Lung microvascular endothelial cell (primary cell): ENCODE measurements around the gene SLC15A1. TPM values are rescaled to one million over a fixed set of nuclear protein-coding genes. Genes with fewer than 3 reads are reported as not detected.
"Not testable (repeated sequence)": the region's sequence is repeated elsewhere in the genome, so short reads cannot be mapped to it uniquely, and the experiment has no call there.

Source experiments
- DNase-seq, 2 donors: peaks; one replicate each; pipeline versions ENCODE4 v3.0.0 to v3.0.0-alpha.2; 2010; ENCODE audit warnings: low read depth in 2 of 2
- total RNA-seq: library from RNA; depleted of rRNA; stranded (reverse); fragments of >200 nt; gene quantifications from 2 replicates; pipeline ENCODE4 v1.2.1, GENCODE V29; 2014

The SLC15A1 gene
- total RNA-seq, 1 donor from 2014 or later, result not detected

DNA sequence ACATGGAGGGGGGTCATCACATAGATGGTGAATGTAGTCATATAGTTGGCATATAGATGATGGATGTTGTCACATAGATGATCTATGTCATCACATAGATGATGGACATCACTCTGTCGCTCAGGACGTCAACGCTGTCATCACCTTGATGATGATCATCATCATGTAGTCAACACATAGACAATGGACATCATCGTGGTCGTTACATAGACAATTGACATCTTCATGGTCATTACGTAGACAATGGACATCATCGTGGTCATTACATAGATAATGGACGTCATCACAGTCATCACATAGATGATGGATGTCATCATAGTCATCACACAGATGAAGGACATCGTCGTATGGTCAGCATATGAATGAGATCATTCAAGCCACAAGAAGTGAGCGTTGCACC, 28.6 kb upstream of the SLC15A1 start:
- no peak for DNase-seq

DNA sequence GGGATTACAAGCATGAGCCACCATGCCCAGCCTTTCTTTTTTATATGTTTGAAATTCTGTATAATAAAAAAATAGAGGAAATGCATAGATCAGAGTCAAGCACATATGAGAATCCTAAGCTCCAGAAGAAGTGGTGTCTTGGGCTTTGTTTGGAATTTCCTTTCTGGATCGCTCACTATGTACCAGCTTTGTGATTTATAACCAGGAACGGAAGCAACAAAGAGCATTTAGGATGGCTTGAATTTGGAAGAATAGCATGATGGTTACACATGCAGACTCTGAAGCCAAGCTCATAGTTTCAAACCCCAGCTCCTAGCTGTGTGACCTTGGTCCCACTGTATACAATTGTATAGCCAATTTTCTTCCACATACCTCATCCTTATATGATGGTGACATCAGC, 28.0 kb upstream of the SLC15A1 start:
- peak in 1 of 2 donors; percentile 51 for DNase-seq

DNA sequence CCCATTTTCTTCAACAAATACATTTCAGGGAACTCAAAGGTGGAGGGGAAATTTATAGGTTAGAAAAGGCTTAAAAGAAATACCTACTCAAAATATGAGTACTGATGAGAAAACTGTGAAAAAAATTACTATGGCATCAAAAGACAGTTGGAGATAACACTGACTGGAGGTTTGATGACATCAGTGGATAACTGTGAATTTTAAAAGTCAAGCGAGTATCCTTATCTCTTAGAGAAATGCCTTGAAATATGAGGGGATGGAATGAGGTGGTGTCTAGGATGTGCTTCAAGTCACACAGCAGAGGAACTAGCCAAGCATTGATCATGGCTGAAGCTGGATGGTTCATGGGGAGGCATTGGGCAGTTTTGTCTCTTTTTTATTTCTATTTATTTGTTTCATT, 27.2 kb upstream of the SLC15A1 start:
- no peak for DNase-seq

DNA sequence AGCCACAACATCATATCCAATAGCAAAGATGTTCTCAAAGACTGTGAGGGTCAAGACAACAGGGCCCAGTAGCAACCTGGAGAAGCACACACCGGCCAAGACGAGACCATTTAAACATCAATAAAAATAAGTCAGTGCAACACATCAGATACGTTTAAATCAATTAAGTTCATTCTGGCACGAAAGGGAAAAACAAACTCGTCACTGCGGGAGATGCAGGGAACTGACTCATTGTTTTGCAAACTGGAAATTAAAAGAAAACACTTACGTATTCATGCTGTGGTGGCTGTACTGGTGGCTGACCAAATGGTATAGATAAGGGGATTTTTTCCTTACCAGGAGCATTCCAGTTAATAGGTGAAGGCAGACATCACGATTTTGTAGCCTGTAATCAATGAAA, 26.3 kb upstream of the SLC15A1 start:
- DNase-seq, result peak; percentile 49 to 84

DNA sequence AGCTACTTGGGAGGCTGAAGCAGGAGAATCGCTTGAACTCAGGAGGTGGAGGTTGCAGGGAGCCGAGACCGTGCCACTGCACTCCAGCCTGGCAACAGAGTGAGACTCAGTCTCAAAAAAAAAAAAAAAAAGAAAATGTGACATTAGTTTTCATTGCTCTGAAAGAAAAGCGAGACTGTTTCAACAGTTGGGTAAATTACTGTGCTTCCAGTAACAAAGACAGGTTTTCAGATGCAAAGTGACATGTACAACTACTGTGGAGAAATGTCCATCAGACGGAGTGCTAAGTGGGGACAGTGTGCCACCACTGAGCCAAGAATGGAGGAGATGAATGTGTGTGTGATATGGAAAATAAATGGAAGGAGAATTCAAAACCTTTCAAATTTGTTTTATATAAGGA, 24.2 kb upstream of the SLC15A1 start:
- DNase-seq, result no peak

DNA sequence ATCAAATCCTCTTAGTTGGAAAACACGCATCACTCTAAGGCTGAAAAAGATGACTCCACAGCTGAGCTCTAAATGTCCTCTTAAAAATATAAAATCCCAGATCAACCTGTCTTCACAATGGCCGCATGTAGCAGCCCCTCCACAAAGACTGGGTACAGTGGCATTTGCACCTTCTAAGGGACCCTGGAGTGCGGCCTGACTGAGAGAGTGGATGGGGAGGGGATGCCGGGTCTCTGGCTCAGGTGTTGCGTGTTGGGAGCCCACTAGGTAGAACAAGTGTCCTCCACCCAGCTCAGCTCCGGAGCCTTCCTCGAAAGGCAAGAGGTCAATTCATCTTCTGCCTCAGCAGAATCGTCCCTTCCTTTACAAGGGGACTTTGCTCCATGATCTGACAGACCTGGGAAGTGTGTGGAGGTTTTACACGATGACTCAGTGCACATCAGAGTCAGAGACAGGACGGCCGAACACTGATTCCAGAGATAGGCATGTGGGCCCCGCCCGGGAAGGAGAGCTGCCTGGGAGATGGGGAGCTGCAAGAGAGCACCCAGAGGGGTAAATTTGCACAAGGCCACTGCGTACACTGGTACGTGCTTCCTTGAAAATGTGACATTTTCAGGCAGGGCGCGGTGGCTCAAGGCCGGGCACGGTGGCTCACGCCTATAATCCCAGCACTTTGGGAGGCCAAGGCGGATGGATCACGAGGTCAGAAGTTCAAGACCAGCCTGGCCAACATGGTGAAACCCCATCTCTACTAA, 23.5 kb upstream of the SLC15A1 start:
- DNase-seq, result peak in 1 of 2 donors; percentile 66

DNA sequence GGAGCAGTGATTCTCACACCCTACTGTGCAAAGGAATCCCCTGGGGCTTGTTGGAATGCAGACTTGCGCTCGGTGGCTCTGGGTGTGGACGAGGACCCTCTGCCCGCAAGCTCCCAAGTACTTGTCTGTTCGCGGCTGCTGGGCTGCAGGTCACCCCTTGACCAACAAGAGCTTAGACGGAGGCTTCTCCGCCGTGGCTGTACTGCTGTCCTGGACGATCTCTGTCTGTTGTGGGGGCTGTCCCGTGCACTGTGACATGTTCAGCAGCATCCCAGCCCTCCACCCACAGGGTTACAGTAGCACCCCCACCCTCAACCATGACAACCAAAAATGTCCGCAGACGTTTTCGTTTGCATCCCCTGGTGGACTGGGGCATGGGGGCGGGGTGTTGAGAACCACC, 22.9 kb upstream of the SLC15A1 start:
- DNase-seq, result no peak

DNA sequence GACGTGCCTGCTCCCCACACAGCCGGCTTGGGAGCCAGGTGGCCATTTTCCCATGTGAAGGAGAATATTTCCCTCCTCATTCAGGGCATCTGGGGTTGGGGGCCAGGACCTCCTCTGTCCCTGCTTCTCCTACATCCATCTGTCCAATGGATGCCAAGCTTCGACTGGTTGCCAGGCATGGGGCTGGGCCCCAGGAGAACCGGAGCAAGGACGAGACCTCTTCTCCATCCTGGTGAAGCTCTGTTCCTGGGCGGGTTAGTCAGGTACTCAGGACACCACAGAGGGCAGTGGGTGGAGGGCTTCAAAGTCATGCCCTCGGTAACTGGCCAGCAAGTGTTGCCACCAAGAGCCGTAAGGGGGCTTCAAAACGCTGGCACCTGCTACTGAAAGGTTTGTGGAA, 22.3 kb upstream of the SLC15A1 start:
- no peak for DNase-seq

DNA sequence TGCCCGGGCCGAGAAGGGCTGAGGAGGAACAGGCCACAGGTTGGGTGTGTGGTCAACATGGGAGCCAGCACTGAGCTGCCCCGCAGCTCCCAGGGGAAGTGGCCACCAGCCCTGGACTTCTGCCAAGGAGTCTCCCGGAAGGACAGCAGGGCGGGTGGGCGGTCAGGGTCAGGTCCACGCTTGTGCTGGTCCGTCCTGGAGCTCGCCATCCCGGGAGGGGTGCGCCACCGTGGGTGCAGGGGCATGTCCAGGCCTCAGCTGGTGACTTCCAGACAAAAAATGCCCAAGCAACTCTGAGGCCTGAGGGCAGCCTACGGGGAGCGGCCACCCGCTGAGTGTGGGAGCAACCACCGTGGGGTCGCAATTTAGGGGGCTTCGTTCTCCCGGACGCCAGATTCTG, 21.4 kb upstream of the SLC15A1 start:
- DNase-seq, result no peak

DNA sequence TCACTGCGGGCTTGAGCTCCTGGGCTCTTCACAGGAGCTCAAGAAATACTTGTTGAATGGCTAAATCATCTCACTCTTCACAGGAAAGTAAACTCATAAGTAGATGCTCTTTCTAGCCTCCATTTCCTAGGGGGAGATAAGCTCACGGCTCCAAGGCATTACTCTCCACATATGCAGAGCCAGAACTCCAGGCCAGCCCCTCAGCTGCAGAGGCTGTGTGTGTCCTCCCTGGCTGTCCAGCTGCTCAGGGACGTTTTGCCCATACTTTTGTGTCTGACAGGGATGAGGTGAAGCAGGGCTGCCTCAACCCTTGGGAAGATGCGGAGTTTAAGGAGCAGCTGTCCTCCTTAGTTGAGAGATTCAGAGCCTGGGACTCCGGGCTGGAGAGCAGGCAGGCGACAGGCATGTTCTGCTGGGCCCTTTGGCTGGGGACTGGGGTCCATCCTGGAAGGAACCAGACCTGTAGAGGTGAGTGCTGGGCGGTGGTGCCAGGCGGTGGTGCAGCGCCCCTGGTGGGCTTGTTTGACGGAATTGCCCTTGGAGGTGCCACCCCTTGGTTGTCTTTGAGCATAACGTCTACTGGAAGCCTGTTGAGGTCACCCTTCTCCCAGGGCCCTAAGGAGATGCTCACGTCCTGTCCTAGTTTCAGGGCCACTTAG, 20.5 kb upstream of the SLC15A1 start:
- DNase-seq, result no peak

DNA sequence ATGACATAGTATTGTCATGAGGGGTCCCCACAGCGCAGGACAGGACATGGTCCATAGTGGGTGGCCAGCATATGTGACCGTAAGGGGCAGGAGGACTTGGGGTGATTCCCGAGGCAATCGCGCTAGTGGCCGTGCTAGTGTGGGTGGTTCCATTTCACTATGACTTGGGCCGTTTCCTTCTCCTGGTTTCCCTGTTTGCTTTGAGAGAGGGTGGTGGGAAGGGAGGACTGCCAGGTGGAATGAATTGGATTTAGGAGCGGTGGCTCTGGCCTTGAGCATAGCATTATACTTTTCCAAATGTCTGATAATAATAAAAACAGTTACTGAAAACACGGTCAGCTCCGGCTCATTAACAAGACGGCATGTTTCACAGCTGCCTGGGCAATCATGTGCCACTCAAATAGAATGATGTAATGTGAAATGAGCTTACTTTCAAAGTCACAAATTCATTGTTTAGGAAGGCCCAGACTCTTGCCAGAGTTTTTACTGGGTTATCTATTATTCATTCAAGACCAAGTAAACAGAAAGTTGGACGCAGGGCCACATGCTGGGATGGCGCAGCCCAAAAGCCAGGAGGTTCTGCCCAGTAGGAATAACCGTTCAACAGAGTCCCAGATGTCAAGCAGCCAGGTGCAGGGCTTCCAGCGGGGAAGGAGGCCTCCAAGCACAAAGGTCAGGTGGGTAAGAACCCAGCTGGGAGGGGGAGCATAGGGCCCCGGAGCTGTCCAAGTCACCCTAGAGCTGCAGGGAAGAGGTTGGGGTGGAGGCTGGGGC, 19.6 kb upstream of the SLC15A1 start:
- DNase-seq, result no peak

DNA sequence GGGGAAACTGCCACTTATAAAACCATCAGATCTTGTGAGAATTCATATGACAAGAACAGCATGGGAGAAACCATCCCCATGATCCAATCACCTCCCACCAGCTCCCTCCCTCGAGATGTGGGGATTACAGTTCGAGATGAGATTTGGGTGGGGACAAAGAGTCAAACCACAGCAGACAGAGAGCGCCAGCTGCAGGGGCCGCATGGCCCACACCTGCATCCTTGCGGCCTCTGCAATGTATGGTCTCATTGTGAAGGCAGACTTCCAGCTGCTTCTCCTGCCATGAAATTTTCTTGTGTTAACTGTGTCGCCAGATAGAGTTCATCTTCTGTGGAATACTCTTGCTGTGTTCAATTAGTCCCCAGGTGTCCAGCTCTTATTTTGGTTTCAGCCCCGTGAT, 17.3 kb upstream of the SLC15A1 start:
- no peak for DNase-seq

DNA sequence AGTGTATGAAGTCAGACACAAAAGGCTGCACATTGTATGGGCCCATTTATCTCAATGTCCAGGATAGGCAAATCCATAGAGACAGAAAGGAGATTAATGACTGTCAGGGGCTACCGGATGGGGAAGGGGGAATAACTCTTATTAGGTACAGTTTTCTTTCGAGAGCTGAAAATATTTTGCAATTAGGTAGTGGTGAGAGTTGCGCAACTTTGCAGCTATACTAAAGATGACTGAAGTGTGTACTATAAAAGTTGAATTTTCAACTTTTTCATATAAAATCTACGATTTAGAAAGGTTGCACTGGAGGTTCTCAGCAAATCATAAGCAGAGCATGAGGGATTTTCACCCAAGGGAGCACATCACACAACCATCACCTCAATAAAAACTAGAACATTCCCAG, 16.1 kb upstream of the SLC15A1 start:
- no peak for DNase-seq

DNA sequence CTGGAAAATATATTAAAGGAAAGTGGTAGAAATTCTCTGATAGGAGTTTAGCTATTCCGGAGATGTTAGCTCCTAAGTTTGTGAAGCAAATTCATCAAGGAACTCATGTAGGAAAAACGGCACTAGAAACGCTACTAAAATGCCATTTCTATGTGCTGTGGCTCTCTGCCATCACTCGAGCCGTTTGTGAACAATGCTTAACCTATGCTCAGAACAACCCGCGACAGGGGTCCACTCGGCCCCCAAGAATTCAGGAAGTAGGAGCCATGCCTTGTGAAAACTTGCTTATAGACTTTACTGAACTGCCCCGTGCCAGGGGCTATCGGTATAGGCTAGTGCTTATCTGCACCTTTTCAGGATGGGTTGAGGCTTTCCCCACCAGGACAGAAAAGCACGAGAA, 14.2 kb upstream of the SLC15A1 start:
- DNase-seq, result no peak

DNA sequence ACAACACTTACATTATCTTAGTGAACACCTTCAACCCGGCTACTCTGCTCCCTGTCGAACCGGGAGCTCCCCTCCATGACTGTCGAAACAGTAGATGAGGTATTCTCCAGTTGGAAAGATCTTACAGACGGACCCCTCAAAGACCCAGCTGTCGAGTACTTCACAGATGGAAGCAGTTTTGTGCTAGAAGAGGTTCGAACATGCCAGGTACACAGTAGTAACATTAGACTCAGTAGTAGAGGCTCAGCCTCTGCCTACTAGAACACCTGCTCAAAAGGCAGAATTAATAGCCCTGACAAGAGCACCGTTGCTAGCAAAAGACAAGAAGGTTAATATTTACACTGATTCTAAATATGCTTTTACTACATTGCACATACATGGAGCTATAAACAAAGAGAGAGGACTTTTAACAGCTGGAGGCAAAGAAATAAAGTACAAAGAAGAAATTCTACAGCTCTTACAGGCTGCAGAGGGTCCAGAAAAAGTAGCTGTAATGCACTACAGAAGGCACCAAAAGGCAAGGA, 13.6 kb upstream of the SLC15A1 start:
- no peak for DNase-seq

DNA sequence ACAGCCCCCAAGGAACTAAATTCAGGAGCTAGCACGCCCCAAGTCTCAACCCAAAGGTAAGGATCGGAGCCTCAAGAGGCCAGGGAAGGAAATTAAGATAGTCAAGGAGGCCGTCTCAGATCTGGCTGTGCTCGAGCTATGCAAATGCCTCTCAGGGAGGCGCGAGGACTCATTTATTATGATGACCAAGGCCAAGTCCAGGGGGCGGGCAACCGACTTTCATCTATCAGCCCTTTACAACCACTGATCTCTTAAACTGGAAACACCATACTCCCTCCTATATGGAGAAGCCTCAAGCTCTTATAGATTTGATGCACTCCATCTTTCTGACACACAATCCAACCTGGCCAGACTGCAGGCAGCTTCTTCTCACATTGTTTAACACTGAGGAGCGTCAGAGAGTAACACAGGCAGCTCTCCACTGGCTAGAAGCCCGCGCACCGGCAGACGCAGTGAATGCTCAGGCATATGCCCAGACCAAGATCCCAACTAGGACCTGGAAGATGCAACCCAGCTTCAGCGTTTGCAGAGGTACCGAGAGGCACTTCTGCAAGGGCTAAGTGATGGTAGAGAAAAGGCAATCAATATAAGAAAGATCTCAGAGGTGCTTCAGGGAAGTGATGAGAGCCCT, 9.6 kb upstream of the SLC15A1 start:
- DNase-seq, result no peak

DNA sequence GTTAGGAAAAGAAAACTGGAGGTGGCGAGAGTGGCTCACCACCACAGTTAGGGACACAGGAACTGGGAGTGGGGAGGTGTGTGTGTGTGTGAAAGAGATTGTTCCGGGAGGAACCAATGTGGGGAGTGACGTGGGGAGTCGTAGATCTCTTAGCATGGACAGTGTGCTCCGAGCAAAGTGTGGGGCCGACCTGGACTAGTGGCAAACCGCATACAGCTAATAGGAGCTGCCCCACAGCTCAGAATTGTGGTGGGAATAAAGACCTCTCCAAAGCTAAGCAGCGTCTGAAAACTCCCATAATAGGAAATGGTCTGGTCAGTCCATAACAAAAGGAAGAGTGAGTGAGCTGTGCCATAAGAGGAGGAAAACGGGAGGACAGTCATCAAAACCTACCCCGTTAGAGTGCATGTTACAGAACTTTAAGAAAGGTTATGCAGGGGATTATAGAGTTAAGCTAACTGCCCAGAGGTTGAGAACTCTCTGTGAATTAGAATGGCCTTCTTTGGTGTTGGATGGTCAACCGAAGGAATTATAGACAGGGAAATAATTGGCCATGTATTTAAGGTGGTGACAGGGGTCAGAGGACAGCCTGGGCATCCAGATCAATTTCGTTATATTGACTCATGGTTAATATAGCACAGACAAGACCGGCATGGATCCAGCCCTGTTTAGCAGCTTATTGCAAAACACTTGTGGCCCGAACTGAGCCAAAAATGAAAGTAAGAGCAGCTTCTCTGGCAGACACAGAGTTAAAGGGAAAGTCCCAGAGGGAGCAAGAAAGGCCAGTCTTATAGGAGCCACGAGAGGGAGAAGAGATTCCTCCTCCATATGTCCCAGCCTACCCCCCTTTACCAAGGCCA, 8.9 kb upstream of the SLC15A1 start:
- DNase-seq, result peak; percentile 11 to 65

DNA sequence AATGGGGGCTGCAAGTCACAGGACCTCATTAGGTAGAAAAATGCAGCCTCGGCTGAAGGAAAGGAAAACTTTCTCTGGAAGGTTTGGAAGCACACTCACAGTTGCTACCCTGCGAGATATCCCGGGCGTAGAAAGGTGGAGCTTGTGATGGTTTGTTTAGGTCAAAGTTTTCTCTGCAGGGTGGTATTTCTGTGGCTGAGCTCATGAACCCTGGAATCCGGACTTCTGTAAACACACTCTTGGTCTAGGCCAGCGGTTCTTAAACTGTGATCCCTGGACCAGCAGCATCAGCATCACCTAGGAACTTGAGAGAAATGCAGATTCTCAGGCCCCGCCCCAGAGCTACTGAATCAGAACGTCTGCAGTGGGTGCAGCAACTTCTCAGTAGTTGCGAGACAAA, 3.3 kb upstream of the SLC15A1 start:
- DNase-seq, result no peak

DNA sequence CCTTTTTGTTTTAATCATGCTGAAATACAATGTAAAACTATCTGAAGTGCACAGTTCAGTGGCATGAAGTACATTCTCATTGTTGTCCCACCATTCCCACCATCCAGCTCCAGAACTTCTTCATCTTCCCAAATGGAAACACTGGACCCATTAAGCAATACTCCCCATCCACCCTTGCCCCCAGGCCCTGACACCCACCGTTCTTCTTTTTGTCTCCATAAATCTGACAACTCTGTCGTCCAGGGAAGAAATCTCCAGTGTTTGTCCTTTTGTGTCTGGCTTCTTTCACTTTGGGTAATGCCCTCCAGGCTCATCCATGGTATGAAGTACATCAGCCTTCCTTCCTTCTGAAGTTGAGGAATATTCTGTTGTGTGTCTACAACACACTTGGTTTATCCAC, 2.6 kb upstream of the SLC15A1 start:
- no peak for DNase-seq

DNA sequence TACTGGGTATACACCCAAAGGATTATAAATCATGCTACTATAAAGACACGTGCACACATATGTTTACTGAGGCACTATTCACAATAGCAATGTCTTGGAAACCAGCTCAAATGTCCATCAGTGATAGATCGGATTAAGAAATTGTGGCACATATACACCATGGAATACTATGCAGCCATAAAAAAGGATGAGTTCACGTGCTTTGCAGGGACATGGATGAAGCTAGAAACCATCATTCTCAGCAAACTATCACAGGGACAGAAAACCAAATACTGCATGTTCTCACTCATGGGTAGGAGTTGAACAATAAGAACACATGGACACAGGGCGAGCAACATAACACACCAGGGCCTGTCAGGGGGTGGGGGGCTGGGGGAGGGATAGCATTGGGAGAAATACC, 2.0 kb upstream of the SLC15A1 start:
- not testable (repeated sequence) for DNase-seq
